ENCODE measurements around the gene TXNDC11.
"Not testable (repeated sequence)": the region's sequence is repeated elsewhere in the genome, so short reads cannot be mapped to it uniquely, and the experiment has no call there.

DNA sequence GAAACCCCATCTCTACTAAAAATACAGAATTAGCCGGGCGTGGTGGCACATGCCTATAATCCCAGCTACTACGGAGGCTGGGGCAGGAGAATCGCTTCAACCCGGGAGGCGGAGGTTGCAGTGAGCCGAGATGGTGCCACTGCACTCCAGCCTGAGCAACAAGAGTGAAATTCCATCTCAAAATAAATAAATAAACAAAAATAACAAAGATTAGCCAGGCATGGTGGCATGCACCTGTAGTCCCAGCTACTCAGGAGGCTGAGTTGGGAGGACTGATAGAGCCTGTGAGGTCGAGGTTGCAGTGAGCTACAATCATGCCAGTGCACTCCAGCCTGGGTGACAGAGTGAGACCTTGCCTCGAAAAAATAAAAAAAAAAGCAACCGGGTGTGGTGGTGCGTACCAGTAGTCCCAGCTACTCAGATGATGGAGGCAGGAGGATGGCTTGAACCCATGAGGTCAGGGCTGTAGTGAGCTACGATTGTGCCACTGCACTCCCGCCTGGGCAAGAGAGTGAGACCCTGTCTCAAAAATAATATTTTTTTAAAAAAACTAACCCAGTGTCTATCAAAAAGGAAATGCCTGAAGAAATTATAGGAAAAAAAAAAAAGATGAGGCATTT lies 42.4 kb upstream of the TXNDC11 start:
- not testable (repeated sequence) for TF ChIP-seq EZH2 (IDR thresholded peaks at IDR 0.05; ENCODE audit: insufficient read depth, poor library complexity, severe bottlenecking); EZH2phosphoT487 (IDR thresholded peaks at IDR 0.05; ENCODE audit: insufficient read depth, low read depth)

All from GM23248 (cell line).